ENCODE data around the gene ZNF235.
"Not testable (repeated sequence)": the region's sequence is repeated elsewhere in the genome, so short reads cannot be mapped to it uniquely, and the experiment has no call there.

GRCh38 chr19:44253392-44253791, 51.4 kb downstream of the ZNF235 start:
- not testable (repeated sequence) for TF ChIP-seq CHD2 (IDR thresholded peaks at IDR 0.05; ENCODE audit: low read length, partially characterized antibody); CEBPB (IDR thresholded peaks at IDR 0.05); RCOR1 (IDR thresholded peaks at IDR 0.05; ENCODE audit: low read depth, low read length)
- TF ChIP-seq, protein P1, sequence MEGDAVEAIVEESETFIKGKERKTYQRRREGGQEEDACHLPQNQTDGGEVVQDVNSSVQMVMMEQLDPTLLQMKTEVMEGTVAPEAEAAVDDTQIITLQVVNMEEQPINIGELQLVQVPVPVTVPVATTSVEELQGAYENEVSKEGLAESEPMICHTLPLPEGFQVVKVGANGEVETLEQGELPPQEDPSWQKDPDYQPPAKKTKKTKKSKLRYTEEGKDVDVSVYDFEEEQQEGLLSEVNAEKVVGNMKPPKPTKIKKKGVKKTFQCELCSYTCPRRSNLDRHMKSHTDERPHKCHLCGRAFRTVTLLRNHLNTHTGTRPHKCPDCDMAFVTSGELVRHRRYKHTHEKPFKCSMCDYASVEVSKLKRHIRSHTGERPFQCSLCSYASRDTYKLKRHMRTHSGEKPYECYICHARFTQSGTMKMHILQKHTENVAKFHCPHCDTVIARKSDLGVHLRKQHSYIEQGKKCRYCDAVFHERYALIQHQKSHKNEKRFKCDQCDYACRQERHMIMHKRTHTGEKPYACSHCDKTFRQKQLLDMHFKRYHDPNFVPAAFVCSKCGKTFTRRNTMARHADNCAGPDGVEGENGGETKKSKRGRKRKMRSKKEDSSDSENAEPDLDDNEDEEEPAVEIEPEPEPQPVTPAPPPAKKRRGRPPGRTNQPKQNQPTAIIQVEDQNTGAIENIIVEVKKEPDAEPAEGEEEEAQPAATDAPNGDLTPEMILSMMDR (IDR thresholded peaks at IDR 0.05): not testable (repeated sequence)
